Measurements from ENCODE around the gene TBC1D10A.

Gene TBC1D10A

DNA sequence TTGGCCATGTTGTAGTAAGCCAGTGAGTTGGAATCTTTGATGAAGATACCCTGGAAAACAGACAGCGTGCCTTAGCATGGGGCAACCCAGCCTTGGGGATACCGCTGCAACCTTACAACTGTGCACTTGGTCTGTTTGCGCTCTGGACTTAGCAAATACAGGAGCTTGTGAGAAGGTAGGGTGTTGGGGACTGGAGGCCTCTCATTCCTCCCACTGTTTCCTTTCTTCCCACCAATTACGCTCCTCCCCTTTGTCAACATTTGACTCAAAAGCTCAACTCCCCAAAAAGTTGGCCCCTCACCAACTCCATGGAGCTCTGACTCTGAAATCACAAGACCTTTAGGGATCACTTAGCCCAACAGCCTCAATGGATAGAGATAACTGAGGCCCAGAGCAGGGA lies 7.9 kb upstream of the TBC1D10A start:
- no peak for DNase-seq (ENCODE audit: low spot score)
- TF ChIP-seq, protein P1, sequence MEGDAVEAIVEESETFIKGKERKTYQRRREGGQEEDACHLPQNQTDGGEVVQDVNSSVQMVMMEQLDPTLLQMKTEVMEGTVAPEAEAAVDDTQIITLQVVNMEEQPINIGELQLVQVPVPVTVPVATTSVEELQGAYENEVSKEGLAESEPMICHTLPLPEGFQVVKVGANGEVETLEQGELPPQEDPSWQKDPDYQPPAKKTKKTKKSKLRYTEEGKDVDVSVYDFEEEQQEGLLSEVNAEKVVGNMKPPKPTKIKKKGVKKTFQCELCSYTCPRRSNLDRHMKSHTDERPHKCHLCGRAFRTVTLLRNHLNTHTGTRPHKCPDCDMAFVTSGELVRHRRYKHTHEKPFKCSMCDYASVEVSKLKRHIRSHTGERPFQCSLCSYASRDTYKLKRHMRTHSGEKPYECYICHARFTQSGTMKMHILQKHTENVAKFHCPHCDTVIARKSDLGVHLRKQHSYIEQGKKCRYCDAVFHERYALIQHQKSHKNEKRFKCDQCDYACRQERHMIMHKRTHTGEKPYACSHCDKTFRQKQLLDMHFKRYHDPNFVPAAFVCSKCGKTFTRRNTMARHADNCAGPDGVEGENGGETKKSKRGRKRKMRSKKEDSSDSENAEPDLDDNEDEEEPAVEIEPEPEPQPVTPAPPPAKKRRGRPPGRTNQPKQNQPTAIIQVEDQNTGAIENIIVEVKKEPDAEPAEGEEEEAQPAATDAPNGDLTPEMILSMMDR (IDR thresholded peaks at IDR 0.05; ENCODE audit: extremely low read depth, missing control alignments), result no peak

DNA sequence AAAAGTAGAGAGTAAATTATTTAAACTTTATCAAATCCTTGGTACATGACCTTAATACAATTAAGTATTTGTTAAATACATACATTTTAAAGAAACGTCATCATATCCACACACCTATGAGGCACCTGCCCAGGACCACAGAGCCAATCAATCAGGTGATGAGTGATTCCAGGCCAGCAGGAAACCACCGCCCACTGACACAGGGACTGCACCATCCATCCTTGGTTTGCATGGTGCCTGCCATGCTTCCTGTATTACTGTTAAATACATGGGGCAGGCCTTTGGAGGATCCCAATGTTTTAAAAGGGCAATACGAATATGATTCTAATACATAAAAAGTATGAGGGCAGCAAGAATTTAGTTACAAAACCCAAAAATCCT lies 7.0 kb upstream of the TBC1D10A start:
- TF ChIP-seq, protein P1 (IDR thresholded peaks at IDR 0.05; ENCODE audit: extremely low read depth, missing control alignments), result no peak
- no peak for DNase-seq (ENCODE audit: low spot score)

DNA sequence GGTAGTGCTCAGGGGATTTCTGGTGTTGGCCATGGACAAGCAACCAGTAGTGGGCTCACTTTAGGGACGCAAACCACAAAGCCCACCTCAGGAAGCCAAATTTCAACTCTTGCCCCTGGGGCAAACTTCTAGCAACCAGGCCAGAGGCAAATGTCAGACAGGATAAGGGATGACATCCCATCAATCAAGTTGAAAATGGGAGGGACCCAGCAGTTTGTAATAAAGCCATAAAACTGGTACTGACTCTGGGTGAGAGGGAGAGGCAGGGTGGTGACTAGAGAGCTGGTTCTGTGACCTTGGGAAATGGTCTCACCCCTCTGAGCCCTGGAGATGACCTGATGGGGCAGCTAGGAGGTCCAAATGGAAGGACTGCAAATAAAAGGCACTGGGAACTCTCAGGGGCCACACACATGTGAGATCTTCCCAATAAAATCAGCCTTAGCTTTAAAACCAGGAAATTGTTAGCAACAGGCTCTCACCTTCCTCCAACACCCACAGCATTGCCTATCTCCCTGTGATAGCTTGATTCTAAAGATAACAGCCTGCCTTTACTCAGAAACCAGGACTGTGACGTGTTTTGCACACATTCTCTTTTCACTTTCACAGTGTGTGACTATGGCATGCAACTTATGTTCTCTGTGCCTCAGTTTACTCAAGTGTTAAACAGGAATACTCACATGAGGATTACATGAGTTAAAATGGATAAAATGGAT lies 6.4 kb upstream of the TBC1D10A start:
- TF ChIP-seq, protein P1 (IDR thresholded peaks at IDR 0.05; ENCODE audit: extremely low read depth, missing control alignments), result no peak
- DNase-seq (ENCODE audit: low spot score), result no peak

DNA sequence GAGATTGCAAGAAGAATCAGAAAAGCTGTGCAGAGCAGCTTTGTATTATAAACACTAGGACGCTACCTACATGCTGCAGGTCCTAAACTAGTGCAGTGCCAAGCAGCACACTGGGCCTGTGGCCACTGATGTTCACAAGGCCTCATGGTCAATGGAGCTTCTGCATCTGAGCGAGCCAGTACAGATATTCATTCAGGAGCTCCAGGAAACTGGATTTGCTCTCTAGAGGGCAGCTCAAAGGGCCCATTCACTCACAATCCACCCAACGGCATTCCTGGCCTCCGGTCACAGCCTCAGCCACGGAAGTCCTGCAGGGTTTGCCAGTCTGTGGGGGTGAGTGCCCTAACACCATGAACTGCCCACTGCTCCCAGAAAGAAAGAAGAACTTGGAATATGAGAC lies 5.8 kb upstream of the TBC1D10A start:
- no peak for DNase-seq (ENCODE audit: low spot score)
- TF ChIP-seq, protein P1 (IDR thresholded peaks at IDR 0.05; ENCODE audit: extremely low read depth, missing control alignments), result no peak

DNA sequence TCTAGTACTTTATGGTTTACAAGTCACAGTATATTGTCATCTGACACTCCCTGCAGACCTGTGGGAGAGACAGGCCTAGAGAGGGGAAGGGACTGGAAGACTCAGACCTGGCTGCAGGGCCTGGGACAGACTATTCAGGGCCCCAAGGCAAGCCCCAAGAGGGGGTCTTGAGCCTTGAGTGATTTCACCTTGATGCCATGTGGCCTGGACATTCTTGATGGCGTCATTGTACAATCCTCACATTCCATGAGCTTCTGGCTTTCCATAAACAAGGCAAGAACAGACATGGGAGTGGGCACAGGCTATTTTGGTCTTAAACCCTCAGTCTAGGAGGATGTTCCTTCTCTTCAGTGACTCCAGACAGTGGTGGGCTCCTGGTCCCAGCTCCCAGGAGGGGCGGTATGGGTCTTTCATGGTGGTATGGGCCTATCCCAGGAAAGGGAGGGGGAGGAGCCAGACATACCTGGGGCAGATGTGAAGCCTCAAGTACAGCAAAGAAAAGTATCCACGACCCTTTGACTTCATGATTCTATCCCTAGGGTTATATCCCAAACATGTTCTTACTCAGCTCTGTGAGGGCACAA lies 1.8 kb upstream of the TBC1D10A start:
- TF ChIP-seq, protein P1 (IDR thresholded peaks at IDR 0.05; ENCODE audit: extremely low read depth, missing control alignments), result no peak
- DNase-seq (ENCODE audit: low spot score), result no peak

DNA sequence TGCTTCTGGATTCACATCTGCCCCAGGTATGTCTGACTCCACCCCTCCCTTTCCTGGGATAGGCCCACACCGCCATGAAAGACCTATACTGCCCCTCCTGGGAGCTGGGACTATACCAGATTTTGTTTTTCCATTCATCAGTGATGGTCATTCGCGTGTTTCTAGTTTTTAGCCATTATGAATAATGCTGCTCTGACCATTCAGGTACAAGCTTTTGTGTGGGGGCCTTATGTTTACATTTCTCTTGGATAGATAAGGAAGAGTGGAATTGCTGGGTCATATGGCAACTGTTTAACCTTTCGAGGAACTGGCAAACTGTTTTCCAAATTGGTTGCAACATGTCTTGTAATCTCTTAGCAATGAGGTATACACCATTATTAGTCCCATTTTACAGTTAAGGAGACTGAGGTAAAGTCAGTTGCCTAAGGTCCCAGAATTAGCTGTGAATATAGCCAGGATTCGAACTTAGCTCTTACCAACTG lies 1.2 kb upstream of the TBC1D10A start:
- TF ChIP-seq, protein P1 (IDR thresholded peaks at IDR 0.05; ENCODE audit: extremely low read depth, missing control alignments), result no peak
- no peak for DNase-seq (ENCODE audit: low spot score)

DNA sequence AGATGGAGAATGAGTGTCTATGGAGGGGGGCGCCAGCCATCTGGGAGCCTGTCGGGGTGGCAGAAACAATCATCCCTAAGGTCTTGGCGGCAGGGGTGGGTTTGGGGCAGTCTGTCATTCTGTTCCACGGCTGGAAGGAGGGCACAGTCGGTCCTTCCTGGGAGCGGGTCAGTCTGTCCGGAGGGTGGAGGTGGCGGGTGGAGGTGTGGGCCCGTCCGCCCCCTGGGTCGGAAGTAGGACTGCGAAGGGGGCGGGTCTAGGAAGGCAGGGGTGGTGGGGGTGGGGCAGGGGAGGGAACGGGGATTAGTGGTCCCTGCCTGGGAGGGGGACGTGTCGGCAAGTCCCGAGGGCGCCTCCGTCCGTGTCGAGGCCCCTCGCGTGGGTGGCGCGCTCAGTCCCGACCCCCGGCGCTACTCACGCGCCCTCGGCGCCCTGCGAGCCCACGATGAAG lies 461 bp downstream of the TBC1D10A start:
- peak; percentile 50 for DNase-seq (ENCODE audit: low spot score)
- TF ChIP-seq, protein P1 (IDR thresholded peaks at IDR 0.05; ENCODE audit: extremely low read depth, missing control alignments), result no peak

All from GM20000 (cell line).